MG63 (cell line): Measurements from ENCODE around the gene SDK2. TPM values are rescaled to one million over a fixed set of nuclear protein-coding genes. Genes with fewer than 3 reads are reported as not detected.
A peak's percentile ranks its signal among the peaks of the same experiment; 100 is the strongest.
"Not testable (repeated sequence)": the region's sequence is repeated elsewhere in the genome, so short reads cannot be mapped to it uniquely, and the experiment has no call there.

Experiments
- DNase-seq: peaks from one replicate; pipeline ENCODE4 v3.0.0-alpha.2; 2020
- H3K27me3 ChIP-seq: fragments of 250-450 bp; sonication (Bioruptor Pico); 2 replicates; pipeline ENCODE4 v1.5.1; 2020; ENCODE audit warnings: mild to moderate bottlenecking, moderate library complexity
- H3K36me3 ChIP-seq: fragments of 250-450 bp; sonication (Bioruptor Pico); 2 replicates; pipeline ENCODE4 v1.5.1; 2020; ENCODE audit warnings: mild to moderate bottlenecking, moderate library complexity
- H3K4me3 ChIP-seq: fragments of 250-450 bp; sonication (Bioruptor Pico); 2 replicates; pipeline ENCODE4 v1.5.1; 2020; ENCODE audit warnings: mild to moderate bottlenecking, moderate library complexity
- H3K9me3 ChIP-seq: fragments of 250-450 bp; sonication (Bioruptor Pico); 2 replicates; pipeline ENCODE4 v1.5.1; 2020; ENCODE audit warnings: mild to moderate bottlenecking, moderate library complexity
- total RNA-seq: library from RNA; depleted of rRNA; stranded (reverse); fragments of >200 nt; shearing (Covaris generic); gene quantifications from 2 replicates; pipeline ENCODE4 v1.2.3, GENCODE V29; 2014; ENCODE audit warnings: low replicate concordance

Gene SDK2
- total RNA-seq, 1 experiment from 2014 or later: 0.33 TPM

DNA sequence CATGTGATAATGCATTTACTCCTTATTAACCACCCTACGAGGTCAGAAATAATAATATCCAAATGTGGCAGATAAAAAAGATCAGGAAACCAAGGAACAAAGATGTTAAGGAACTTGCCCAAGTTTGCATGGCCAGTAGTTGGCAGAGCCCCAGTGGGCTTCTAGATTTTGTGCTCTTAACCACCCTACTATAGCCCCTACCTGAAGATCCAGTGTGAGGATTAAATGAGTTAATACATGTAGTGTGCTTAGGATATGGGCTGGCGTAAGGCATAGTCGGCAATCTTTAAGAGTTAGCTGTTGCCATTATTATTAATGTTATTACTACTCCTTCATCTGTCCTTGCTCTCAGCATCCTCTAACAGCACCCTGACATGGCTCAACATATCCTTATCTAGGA lies 153.4 kb downstream of the SDK2 start:
- no peaks in the 10 kb centered on the region for H3K27me3 ChIP-seq
- H3K9me3 ChIP-seq: no peaks in the 10 kb centered on the region
- no peak for DNase-seq
- no peak overlapping the region for H3K4me3 ChIP-seq
- H3K36me3 ChIP-seq: no peaks in the 10 kb centered on the region

- DNase-seq: no peak
- Histone ChIP-seq H3K4me3 (no peak overlapping the region), H3K36me3 (no peaks in the 10 kb centered on the region), H3K27me3 (no peaks in the 10 kb centered on the region), H3K9me3 (peaks cover 3% of the 10 kb centered on the region; the same call in 1 of the 2 replicates)
These were observed 154.3 kb downstream of the SDK2 start for GRCh38 chr17:73489991-73490390.

- Histone ChIP-seq H3K4me3 (no peak overlapping the region), H3K9me3 (peaks cover 5% of the 10 kb centered on the region; the same call in 1 of the 2 replicates), H3K27me3 (no peaks in the 10 kb centered on the region), H3K36me3 (no peaks in the 10 kb centered on the region)
- no peak for DNase-seq
These were observed 154.9 kb downstream of the SDK2 start for GRCh38 chr17:73489333-73489732.

DNA sequence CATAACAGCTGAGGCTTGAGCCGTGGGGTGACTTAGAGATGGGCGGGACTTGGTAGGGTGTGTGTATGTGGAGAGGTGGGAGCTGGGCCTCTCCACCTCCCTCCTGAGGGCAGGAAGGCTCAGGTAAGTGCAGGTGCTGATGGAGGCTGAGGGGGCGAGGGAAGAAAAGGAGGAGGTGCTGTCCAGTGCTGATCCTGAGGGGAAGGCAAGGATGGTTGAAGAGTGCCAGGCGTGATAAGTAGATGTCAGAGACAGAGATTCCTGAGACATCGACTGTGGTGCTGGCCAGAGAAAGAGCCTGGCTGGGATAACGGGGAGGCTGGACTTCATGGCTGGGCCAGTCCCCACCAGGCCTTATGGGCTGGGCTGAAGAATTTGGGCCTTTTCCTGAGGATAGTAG lies 159.1 kb downstream of the SDK2 start:
- H3K36me3 ChIP-seq: no peaks in the 10 kb centered on the region
- H3K9me3 ChIP-seq: peaks cover 5% of the 10 kb centered on the region; the same call in 1 of the 2 replicates
- H3K4me3 ChIP-seq: no peak overlapping the region
- no peak for DNase-seq
- H3K27me3 ChIP-seq: no peaks in the 10 kb centered on the region

- no peaks in the 10 kb centered on the region for H3K27me3 ChIP-seq
- DNase-seq: no peak
These were observed 161.4 kb downstream of the SDK2 start for GRCh38 chr17:73482894-73483293.

DNA sequence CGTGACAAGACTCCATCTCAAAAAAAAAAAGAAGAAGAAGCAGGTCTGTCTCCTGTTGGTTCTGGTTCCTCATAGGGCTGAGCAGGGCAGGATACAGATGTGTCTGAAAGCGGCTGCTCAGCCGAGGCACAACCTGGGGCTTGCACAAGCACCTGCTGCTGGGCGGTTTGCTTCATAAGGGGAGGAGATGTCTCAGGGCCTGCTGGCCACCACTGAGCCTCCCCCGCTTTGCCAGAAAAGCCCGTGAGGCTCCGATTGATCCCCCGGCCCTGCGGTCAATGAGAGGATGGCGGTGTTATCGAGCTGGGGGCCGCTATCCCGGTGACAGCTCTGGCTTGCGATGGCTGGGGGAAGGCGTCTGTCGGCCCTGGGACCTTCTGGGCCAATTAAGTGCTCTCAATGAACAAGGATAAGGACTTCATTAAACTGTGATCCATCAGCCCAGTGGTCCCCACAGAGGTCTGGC lies 162.0 kb downstream of the SDK2 start:
- Histone ChIP-seq H3K27me3 (no peaks in the 10 kb centered on the region), H3K36me3 (no peaks in the 10 kb centered on the region), H3K4me3 (no peak overlapping the region), H3K9me3 (peaks cover 5% of the 10 kb centered on the region; the same call in 1 of the 2 replicates)
- no peak for DNase-seq

More at GRCh38 chr17:73482894-73483293, 161.4 kb downstream of the SDK2 start:
- no peak overlapping the region for H3K4me3 ChIP-seq
- H3K36me3 ChIP-seq: no peaks in the 10 kb centered on the region
- H3K9me3 ChIP-seq: peaks cover 5% of the 10 kb centered on the region; the same call in 1 of the 2 replicates

GRCh38 chr17:73481676-73482075 lies 162.6 kb downstream of the SDK2 start:
- peaks cover 5% of the 10 kb centered on the region; the same call in 1 of the 2 replicates for H3K9me3 ChIP-seq
- DNase-seq: no peak
- H3K36me3 ChIP-seq: no peaks in the 10 kb centered on the region
- no peak overlapping the region for H3K4me3 ChIP-seq
- H3K27me3 ChIP-seq: no peaks in the 10 kb centered on the region

- H3K27me3 ChIP-seq: no peaks in the 10 kb centered on the region
- peak; percentile 32 for DNase-seq
- H3K36me3 ChIP-seq: no peaks in the 10 kb centered on the region
- H3K4me3 ChIP-seq: no peak overlapping the region
- H3K9me3 ChIP-seq: peaks cover 5% of the 10 kb centered on the region; the same call in 1 of the 2 replicates
These were observed 163.5 kb downstream of the SDK2 start for GRCh38 chr17:73480740-73481139.

GRCh38 chr17:73478768-73479424 lies 165.3 kb downstream of the SDK2 start:
- Histone ChIP-seq H3K9me3 (no peaks in the 10 kb centered on the region), H3K36me3 (no peaks in the 10 kb centered on the region), H3K4me3 (no peak overlapping the region), H3K27me3 (no peaks in the 10 kb centered on the region)
- DNase-seq: no peak

GRCh38 chr17:73478334-73478733 lies 165.9 kb downstream of the SDK2 start:
- Histone ChIP-seq H3K9me3 (no peaks in the 10 kb centered on the region), H3K36me3 (no peaks in the 10 kb centered on the region), H3K4me3 (no peak overlapping the region), H3K27me3 (no peaks in the 10 kb centered on the region)
- no peak for DNase-seq

DNA sequence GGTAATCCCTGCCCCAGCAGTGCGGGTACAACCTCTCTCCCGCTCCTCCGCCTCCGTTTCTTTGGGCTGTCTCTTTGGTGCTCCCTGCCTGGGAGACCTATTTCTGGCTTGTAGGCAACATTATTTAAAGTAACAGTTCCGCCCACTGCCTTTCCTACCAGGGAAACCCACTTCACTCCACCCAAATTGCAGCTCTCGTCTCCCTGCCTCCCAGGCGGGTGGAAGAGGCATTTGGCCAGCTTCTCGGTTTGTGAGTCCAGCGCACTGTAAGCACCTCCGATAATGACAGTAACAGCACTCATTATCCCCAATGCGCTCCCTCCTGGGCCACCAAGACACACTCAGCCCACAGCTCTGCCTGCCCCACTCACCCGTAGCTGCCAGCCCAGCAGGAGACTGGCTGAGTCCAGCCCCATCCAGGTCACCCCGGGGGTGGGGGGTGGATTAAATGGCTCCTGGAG lies 167.3 kb downstream of the SDK2 start:
- H3K27me3 ChIP-seq: no peaks in the 10 kb centered on the region

DNA sequence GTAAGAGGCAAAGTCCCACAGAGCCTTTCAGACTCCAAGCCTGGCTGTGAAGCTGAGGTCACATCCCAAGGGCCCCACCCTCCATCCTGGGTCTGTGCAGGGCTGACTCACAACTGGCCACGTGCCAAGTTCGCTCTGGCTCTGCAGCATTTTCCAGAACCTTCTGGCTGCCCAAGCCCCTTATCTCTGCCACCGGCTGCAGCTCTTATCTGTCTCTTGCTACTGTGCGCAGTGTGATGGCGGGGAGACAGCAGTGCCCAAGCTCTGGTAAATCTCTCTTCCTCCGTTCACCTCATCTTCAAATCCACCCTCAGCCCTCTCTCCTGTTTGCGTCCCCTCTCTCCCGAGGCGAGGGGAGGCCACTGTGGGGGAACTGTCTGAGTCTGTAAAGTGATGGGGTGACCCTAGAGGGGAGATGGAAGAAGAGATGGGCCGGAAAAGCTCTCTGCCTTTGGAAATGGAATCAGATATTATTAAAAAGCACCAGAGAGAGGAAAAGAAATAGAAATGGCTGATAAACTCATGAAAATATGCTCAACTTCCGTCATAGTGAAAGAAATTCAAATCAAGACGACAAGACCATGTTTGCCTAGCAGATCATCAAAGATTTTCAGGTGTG lies 169.8 kb downstream of the SDK2 start:
- no peak overlapping the region for H3K4me3 ChIP-seq
- no peaks in the 10 kb centered on the region for H3K9me3 ChIP-seq
- H3K27me3 ChIP-seq: no peaks in the 10 kb centered on the region
- no peaks in the 10 kb centered on the region for H3K36me3 ChIP-seq
- peak; percentile 84 for DNase-seq

More for the DNA sequence above, 167.3 kb downstream of the SDK2 start:
- Histone ChIP-seq H3K9me3 (no peaks in the 10 kb centered on the region), H3K4me3 (no peak overlapping the region), H3K36me3 (no peaks in the 10 kb centered on the region)
- no peak for DNase-seq

GRCh38 chr17:73472715-73473114 lies 171.5 kb downstream of the SDK2 start:
- H3K36me3 ChIP-seq, H3K9me3 ChIP-seq, DNase-seq, H3K27me3 ChIP-seq, H3K4me3 ChIP-seq: not testable (repeated sequence)

GRCh38 chr17:73471924-73472323 lies 172.3 kb downstream of the SDK2 start:
- Histone ChIP-seq H3K4me3 (no peak overlapping the region), H3K27me3 (no peaks in the 10 kb centered on the region), H3K36me3 (no peaks in the 10 kb centered on the region), H3K9me3 (no peaks in the 10 kb centered on the region)
- no peak for DNase-seq

GRCh38 chr17:73470316-73470826 lies 173.9 kb downstream of the SDK2 start:
- Histone ChIP-seq H3K27me3 (no peaks in the 10 kb centered on the region), H3K4me3 (no peak overlapping the region), H3K9me3 (no peaks in the 10 kb centered on the region), H3K36me3 (no peaks in the 10 kb centered on the region)
- DNase-seq: no peak

DNA sequence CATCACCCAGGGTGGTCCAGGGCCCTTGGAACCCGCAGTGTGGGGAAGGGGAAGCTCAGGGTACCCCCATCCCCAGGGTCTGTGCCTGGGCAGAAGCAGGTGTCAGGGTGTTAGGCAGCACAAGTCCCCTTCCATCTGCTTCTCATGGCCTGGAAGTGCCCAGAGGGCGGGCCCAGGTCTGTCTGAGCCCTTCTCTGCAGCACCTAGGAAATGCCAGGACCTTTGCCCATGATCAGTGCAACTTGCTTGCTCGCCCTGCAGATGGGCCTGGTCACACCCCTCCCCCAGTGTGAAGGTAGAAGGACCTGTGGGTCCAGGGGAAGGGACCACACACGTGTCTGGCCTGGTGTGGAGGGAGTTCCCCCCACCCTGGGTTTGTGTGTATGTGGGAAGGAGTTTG lies 174.9 kb downstream of the SDK2 start:
- no peaks in the 10 kb centered on the region for H3K27me3 ChIP-seq
- H3K36me3 ChIP-seq: no peaks in the 10 kb centered on the region
- no peaks in the 10 kb centered on the region for H3K9me3 ChIP-seq
- DNase-seq: no peak
- H3K4me3 ChIP-seq: no peak overlapping the region

DNA sequence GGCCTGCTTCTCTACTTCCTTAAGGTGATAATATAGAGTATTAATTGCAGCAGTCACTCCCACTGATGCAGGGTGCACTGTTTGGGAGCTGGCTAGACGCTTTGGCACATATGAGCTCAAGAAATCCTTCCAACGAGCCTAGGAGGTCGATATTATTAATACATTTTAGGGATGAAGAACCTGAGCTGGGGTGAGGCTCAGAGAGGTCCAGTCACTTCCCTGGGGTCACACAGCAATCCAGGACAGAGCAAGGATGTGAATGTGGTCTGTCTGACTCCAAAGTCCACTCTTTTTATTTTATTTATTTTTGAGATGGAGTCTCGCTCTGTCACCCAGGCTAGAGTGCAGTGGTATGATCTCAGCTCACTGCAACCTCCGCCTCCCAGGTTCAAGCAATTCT lies 176.0 kb downstream of the SDK2 start:
- no peaks in the 10 kb centered on the region for H3K27me3 ChIP-seq
- no peak for DNase-seq

DNA sequence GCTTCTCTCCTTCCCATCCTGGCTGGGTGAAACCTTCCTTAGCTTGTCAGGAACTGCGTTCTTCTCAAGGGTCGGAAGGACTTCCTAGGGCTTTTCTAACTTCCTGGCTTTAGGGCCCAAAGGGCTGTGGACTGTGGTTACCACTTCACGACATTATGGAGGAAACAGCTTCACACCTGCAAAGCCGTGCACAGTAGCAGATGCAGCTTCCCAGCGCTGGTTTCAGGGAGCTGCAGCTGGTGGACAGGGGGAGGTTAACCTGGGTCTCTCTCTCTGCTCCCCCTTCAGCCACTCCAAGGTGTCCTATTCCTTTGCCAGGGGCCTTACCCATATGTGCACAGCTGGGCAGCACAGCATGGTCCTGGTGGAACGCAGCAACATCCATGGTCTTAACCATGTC lies 176.6 kb downstream of the SDK2 start:
- Histone ChIP-seq H3K4me3 (no peak overlapping the region), H3K36me3 (no peaks in the 10 kb centered on the region), H3K9me3 (no peaks in the 10 kb centered on the region), H3K27me3 (no peaks in the 10 kb centered on the region)
- no peak for DNase-seq

More for the DNA sequence above, 176.0 kb downstream of the SDK2 start:
- Histone ChIP-seq H3K4me3 (no peak overlapping the region), H3K9me3 (no peaks in the 10 kb centered on the region), H3K36me3 (no peaks in the 10 kb centered on the region)
